Measurements from ENCODE around the gene CYP20A1. TPM values are rescaled to one million over a fixed set of nuclear protein-coding genes. Genes with fewer than 3 reads are reported as not detected.

The CYP20A1 gene, protein sequence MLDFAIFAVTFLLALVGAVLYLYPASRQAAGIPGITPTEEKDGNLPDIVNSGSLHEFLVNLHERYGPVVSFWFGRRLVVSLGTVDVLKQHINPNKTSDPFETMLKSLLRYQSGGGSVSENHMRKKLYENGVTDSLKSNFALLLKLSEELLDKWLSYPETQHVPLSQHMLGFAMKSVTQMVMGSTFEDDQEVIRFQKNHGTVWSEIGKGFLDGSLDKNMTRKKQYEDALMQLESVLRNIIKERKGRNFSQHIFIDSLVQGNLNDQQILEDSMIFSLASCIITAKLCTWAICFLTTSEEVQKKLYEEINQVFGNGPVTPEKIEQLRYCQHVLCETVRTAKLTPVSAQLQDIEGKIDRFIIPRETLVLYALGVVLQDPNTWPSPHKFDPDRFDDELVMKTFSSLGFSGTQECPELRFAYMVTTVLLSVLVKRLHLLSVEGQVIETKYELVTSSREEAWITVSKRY
- 32.3 and 35.0 TPM in 2 replicates for total RNA-seq

GRCh38 chr2:203238704-203239526 is at the start of gene CYP20A1:
Gene CYP20A1 (plus strand): TSS chr2:203239018. CDS start chr2:203239063, 45 bp downstream.

DNA sequence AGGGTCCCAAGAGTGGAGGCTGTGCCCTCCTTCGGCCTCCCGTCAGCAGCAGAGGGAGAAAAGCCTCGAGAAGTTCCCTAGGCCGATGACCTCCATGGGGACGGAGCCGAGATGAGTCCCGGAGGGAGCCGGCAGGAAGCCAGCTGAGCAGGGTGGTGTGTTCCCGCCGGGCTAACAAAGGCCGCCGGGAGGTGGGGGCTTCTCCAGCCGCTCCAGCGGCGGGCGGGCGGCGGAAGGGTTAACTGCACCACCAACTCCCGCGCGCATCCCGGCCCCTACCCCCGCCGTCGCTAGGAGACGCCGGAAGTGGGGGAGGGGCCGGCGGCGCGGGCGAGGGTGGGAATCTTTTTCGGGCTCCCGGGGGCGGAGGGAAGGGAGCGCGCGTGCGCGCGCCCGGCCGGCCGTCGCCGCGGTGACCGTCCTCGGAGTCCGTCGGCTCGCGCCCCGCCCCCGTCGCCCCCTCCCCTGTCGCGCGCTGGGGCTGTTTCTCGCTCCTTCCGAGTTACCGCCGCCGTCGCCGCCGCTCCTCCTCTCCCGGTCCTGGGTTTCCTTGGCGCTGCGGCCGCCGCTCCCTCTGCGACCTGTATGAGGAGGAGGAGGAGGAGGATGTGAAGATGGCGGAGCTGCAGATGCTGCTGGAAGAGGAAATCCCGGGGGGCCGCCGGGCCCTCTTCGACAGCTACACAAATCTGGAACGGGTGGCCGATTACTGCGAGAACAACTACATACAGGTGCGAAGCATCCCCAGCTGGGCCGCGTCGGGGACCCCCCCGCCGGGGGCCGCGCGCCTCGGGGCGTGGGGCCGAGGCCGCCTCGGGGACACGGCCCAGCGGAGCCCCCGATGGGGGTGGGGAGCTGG is 89.3 kb downstream of the CYP20A1 start, which contains the start of gene ABI2:
ABI2 (plus strand) TSS at position 494 of the 859 bp plus-strand sequence; CDS start at position 615, 121 bp downstream.

Other genes with a start within 250 kb of the CYP20A1 start
- 38.7 and 49.7 TPM in 2 replicates for gene NBEAL1, start 224.1 kb upstream of the CYP20A1 start, total RNA-seq
- 30.0 and 30.1 TPM in 2 replicates for gene ABI2, start 89.4 kb downstream of the CYP20A1 start, total RNA-seq